Hematopoietic multipotent progenitor cell (in vitro differentiated cells): ENCODE measurements around the gene ASH1L. TPM values are rescaled to one million over a fixed set of nuclear protein-coding genes. Genes with fewer than 3 reads are reported as not detected.
"Not testable (repeated sequence)": the region's sequence is repeated elsewhere in the genome, so short reads cannot be mapped to it uniquely, and the experiment has no call there.

Source experiments
- DNase-seq, 3 donors: peaks; one replicate each; pipeline ENCODE4 v3.0.0-alpha.2; 2011 to 2015; ENCODE audit warnings: low read depth in 2 of 3, low spot score in 2 of 3
- total RNA-seq: library from RNA; depleted of rRNA; stranded (reverse); fragments of >200 nt; gene quantifications from one replicate; pipeline ENCODE4 v1.2.3, GENCODE V29; 2012

ASH1L gene, protein sequence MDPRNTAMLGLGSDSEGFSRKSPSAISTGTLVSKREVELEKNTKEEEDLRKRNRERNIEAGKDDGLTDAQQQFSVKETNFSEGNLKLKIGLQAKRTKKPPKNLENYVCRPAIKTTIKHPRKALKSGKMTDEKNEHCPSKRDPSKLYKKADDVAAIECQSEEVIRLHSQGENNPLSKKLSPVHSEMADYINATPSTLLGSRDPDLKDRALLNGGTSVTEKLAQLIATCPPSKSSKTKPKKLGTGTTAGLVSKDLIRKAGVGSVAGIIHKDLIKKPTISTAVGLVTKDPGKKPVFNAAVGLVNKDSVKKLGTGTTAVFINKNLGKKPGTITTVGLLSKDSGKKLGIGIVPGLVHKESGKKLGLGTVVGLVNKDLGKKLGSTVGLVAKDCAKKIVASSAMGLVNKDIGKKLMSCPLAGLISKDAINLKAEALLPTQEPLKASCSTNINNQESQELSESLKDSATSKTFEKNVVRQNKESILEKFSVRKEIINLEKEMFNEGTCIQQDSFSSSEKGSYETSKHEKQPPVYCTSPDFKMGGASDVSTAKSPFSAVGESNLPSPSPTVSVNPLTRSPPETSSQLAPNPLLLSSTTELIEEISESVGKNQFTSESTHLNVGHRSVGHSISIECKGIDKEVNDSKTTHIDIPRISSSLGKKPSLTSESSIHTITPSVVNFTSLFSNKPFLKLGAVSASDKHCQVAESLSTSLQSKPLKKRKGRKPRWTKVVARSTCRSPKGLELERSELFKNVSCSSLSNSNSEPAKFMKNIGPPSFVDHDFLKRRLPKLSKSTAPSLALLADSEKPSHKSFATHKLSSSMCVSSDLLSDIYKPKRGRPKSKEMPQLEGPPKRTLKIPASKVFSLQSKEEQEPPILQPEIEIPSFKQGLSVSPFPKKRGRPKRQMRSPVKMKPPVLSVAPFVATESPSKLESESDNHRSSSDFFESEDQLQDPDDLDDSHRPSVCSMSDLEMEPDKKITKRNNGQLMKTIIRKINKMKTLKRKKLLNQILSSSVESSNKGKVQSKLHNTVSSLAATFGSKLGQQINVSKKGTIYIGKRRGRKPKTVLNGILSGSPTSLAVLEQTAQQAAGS (N-terminal part only)
- total RNA-seq, result 33.7 TPM

DNA sequence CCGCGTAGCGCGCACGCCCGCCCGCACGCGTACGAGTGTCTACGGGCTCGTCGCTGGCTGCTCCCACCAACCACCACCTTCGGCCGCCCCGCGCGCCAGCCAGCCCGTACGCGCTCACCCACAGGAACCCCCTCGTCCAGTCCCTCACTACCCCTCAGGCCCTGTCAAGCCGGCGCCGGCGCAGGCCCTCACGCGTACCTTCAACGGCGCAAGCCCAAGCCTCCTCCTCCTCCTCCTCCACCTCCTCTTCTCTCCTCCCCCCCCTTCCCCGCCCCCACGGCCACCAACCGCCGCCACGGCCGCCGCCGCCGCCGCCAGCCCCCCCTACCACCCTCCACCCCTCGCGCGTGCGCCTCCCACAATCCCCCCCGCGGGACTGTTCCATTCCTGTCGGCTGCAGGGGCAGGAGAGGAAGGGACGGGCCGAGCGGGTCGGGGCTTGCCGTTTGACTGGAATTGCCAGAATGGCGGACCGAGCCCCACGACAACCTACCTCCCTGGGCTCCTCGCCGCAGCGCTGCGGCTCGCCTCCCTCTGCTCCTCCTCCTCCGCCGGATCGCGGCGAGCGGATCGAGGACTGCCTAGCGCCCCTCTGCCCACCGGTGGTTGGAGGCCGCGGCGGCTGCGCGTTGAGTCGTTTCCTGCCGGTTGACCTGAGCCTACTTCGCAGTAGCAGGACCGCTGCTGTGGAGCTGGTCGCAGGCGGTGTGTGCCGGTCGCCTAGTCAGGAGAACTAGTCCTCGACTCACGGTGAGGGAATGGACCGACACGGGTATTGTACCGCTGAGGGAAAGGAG lies at the start of gene ASH1L:
TSS of gene ASH1L (minus strand) at position 223 of the 796 bp plus-strand sequence. CDS start 41,284 bp downstream, outside the sequence.
- DNase-seq, result peak; percentile 88 to 96 (median 95)

DNA sequence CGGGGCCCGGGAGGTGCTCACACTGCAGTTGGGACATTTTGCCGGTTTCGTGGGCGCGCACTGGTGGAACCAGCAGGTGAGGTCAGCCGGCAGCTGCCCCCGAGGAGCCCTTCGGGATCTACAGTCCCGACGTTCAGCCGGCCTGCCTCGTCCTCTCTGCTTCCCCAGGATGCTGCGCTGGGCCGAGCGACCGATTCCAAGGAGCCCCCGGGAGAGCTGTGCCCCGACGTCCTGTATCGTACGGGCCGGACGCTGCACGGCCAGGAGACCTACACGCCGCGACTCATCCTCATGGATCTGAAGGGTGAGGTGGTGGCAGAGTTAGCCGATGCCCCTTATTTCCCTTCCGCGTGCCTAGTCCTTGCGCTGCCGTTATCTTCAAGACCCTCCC lies 47.6 kb upstream of the ASH1L start:
- not testable (repeated sequence) for DNase-seq

DNA sequence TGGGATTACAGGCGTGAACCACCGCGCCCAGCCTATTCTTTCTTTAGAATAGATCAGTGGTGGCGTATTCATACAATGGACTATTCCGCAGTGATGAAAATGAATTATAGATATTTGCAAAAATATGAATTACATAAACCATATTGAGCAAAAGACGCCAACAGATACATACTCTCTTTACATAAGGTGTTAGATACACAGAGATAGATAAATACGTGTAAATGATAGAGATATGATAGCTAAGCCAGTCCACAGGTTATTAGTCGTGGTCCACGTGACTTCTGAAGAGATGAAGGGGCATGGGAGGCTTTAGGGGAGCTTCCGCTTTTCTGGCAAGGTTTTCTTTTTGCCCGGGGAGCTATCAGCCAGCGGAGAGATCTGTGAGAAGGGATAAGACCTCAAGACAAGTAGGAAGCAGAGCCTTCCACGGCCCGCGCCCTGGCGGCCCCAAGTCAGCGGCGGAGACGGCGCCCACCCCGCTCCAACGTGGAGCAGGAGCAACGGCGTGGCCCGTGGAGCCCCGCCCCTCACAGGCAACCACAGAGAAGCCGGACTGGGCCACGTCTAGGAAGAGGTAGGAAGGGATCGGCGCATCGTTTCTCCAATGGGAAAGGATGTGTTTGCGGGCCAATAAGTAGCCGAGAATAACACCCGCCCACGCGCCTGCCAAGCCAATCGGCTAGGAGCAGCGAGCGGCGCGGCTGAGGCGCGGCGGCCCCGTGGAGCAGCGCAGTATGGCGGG lies 47.1 kb upstream of the ASH1L start, which contains the start of gene MSTO1:
TSS of gene MSTO1 (plus strand) at position 704 of the 742 bp plus-strand sequence. CDS start at position 735, 31 bp downstream.
- DNase-seq, result peak; percentile 69 to 96 (median 94)

DNA sequence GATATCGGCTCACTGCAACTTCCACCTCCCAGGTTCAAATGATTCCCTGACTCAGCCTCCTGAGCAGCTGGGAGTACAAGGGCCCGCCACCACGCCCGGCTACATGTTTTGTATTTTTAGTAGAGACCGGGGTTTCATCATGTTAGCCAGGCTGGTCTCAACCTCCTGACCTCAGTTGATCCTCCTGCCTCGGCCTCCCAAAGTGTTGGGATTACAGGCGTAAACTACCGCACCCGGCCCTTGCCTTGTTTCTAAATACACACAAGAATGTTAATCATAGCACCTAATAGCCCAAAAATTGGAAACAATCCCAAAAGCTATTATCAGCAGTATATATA lies 46.3 kb upstream of the ASH1L start:
- DNase-seq, result no peak

DNA sequence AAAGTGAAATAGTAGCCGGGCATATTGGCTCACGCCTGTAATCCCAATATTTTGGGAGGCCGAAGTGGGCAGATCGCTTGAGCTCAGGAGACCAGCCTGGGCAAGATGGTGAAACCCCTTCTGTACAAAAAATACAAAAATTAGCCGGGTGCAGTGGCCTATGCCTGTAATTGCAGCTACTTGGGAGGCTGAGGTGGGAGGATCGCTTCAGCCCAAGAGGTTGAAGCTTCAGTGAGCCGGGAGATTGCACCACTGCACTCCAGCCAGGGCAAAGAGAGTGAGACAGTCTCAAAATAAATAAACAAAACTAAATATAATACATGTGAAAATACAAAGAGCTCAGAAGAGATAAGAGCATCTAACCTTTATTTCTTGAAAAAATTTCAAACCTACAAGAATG lies 45.1 kb upstream of the ASH1L start:
- DNase-seq, result no peak

DNA sequence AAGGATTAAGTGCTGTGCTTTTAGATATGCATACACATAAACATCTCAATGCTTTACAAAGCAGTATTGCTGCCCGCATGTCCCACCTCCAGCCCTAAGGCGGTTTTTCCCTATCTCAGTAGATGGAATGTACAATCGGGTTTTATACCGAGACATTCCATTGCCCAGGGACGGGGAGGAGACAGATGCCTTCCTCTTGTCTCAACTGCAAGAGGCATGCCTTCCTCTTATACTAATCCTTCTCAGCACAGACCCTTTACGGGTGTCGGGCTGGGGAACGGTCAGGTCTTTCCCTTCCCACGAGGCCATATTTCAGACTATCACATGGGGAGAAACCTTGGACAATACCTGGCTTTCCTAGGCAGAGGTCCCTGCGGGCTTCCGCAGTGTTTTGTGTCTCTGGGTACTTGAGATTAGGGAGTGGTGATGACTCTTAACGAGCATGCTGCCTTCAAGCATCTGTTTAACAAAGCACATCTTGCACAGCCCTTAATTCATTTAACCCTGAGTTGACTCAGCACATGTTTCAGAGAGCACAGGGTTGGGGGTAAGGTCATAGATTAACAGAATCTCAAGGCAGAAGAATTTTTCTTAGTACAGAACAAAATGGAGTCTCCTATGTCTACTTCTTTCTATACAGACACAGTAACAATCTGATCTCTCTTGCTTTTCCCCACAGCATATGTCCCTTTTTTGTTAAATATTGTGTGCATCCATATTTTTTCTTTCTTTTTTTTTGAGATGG lies 37.4 kb upstream of the ASH1L start:
- not testable (repeated sequence) for DNase-seq

DNA sequence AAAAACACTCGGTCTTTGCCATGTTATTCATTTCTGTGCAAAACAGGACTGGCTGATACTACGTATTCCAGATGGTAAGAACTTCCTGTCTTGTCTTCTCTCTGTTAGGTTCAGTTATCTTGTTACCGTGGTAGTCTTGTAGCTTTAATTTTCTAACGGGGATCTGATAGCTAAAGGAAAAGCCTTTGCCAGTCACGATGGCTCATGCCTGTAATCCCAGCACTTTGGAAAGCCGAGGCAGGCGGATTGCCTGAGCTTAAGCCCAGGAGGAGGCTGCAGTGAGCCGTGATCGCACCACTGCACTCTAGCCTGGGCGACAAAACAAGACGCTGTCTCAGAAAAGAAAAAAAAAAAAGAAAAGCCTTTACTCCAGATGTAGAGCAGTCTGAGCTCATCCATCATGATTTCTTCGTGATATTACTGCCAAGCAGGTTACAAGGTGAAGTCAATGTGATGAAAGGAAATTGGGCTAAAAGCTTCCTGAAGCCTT lies 36.3 kb upstream of the ASH1L start:
- DNase-seq, result peak in 2 of 3 donors; percentile 5 to 9

DNA sequence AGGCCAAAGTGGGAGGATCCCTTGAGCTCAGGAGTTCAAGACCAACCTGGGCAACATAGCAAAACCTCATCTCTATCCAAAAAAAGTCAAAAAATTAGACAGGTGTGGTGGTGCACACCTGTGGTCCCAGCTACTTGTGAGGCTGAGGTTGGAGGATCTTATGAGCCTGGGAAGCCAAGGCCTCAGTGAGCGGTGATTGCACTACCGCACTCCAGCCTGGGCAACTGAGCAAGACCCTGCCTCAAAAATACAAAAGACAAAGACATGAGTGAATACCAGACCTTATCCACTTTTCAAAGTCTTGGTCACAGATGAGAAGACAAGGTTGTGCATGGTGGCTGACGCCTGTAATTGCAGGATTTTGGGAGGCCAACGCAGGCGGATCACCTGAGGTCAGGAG lies 34.3 kb upstream of the ASH1L start:
- DNase-seq, result no peak

DNA sequence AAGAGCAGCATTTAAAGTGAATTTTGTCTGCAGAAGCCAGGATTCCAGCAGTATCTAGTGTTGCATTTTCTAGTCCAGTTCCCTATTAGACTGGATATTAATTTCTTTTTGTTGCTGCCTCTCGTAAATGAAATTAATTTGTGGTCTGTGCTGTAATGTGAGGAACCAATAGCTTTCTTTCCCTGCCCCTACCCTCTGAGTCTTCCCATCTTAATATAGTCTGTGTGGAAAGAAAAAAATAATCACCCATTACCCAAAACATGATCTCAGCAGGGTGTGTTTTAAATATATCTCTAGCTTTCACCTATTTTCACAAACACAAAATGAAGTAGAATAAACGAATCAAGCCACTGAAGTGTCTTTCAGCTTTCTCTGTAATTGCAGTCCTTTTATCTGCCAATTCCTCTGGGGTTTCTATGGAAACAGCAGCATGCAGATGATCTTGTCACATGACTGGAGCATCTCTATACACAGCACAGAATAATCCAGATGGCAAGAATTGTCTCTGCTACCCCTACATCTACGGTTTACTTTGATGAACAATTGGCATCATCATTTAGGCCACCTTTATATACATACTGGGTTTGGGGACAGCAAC lies 33.4 kb upstream of the ASH1L start:
- DNase-seq, result not testable (repeated sequence)

DNA sequence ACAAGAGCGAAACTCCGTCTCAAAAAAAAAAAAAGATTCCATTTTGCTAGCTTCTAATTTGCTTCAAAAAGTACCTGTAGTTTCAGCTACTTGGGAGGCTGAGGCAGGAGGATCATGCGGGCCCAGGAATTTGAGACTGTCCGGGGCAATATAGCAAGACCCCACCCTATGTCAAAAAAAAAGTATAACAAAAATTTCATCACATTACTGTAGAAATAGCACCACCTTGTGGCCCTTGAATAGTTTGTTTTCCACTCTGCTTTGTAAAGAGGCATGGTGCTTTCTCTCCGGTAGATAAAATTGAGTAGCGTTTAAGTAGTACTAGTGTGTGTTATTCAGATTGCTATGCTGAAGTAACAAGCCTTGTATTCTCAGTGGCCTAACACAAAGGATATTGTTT lies 29.2 kb upstream of the ASH1L start:
- peak in 2 of 3 donors; percentile 62 to 85 for DNase-seq

DNA sequence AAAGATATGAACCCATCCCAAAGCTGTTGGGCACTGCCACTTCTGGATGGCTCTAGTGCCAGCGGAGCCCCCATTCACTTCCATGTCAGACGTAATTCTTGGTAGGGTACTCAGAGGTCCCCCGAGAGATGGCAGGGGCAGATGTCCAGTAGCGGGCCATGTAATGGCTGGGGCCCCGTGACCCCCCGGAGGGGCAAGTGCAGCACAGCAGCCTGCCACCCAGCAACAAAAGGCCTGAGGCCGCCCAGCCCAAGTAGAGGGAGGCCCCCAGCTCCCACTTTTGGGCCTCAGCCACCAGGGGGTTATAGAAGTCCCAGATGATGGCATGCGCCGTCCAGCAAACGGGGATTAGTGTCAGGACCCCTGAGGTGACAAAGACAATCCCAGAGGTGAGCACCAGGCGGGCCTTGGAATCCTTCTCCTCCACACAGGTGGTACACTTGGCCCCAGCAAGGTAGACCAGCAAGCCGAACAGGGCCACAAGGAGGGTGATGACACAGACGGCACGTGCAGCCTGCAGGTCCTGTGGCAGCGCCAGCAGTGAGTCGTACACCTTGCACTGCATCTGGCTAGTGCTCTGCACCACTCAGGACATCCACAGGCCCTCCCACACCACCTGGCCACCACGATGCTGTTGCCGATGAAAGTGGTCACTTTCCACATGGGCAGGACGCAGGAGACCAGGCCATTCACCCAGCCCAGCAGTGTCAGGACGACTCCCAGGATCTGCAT lies 28.1 kb upstream of the ASH1L start:
- DNase-seq, result not testable (repeated sequence)

DNA sequence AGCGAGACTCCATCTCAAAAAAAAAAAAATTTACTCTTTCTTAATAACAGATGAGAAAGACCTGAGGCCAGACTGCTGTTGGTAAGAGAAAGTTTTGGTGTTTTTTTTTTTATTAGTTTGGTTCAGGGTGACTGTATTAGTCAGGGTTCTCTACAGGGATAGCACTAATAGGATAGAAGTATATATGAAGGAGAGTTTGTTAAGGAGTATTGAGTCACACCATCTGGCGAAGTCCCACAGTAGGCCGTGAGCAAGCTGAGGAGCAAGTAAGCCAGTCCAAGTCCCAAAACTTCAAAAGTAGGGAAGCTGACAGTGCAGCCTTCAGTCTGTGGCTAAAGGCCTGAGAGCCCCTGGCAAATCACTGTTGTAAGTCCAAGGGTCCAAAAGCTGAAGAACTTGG lies 26.7 kb upstream of the ASH1L start:
- not testable (repeated sequence) for DNase-seq

DNA sequence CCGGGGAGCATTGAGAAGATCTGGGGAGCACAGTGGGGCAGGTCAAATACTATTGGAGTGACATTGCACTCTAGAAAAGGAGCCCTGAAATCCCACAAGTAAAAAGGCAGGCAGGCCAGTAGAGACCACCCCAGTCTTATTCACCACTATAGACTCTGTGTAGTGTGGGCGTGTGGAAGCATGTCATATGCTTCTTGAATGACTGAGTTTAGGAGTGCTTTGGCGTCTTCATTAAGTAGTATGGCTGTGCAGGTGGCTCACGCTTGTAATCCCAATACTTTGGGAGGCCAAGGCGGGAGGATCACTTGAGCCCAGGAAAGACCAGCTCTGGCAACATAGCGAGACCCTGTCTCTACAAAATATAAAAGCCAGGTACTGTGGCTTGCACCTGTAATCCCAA lies 21.2 kb upstream of the ASH1L start:
- DNase-seq, result not testable (repeated sequence)

DNA sequence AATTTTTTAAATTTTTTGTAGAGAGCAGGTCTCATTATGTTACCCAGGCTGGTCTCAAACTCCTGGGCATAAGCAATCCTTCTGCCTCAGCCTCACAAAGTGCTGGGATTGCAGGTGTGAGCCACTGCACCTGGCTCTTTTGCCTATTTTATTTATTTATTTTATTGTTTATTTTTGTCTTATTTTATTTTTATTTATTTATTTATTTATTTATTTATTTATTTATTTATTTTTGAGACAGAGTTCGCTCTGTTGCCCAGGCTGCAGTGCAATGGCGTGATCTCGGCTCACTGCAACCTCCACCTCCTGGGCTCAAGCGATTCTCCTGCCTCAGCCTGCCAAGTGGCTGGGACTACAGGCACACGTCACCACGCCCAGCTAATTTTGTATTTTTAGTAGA lies 13.0 kb upstream of the ASH1L start:
- not testable (repeated sequence) for DNase-seq

DNA sequence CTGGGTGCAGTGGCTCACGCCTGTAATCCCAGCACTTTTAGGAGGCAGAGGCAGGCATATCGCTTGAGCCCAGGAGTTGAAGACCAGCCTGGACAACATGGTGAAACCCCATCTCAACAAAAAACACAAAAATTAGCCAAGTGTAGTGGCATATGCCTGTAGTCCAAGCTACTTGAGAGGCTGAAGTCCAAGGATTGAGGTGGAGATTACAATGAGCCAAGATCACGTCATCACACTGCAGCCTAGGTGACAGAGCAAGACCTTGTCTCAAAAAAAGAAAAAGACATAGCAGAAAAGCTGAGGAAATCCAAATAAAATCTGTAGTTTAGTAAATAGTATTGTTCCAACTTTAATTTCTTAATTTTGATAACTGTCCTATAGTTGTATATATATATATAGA lies 11.5 kb upstream of the ASH1L start:
- DNase-seq, result no peak

DNA sequence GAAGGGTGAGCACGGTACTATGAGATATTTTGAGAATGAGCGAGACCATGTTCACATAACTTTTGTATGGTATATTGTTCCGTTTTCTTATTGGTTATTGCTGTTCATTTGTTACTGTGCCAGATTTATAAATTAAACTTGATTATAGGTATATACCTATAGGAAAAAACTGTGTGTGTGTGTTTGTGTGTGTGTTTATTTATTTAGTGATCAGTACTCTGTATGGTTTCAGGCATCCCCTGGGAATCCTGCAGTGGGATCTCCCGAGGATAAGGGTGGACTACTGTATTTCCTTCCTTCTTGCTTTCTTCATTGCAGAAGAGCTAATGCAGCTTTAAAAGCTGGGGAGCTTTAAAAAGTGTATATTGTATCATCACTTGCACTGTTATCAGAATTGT lies 8.0 kb upstream of the ASH1L start:
- DNase-seq, result no peak

DNA sequence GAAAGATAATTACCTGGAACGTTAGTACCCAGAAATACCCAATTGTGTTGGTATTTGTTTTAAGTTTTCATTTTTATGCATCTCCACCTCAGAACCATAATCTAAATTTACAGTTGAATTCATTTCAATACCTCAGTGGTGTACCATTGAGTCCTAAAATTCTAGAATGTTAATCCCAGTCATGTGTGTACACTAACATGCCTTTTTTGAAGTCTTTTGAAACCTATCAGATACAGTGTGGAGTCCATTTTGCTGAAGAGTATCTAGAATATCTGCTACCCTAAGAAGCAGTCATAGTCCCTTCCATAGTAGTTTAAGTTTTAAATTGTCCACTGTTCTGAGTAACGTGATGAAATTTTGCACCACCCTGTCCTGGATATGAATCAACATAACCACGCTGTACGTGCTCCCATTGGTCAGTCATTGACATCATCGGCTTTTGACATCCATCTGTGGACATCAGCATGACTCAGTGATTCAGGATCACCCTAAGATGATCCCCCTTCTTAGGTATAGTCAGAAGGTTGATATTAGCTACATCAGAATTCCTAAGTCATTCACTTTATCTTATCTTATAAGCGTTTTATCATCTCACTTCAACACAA lies 7.5 kb upstream of the ASH1L start:
- DNase-seq, result no peak
